Liver (tissue), 9 donors: ENCODE data around the gene STX1A. TPM values are rescaled to one million over a fixed set of nuclear protein-coding genes. Genes with fewer than 3 reads are reported as not detected.

Source experiments
- DNase-seq: peaks from one replicate; pipeline ENCODE4 v3.0.0-alpha.2; 2017; ENCODE audit warnings: low spot score
- H3K27ac ChIP-seq, 2 donors: one replicate each; pipeline ENCODE4 v1.7.0; 2013; ENCODE audit warnings: inconsistent platforms in 2 of 2, low read length in 2 of 2, control low read depth in 1 of 2, low read depth in 1 of 2, mild to moderate bottlenecking in 1 of 2
- H3K27me3 ChIP-seq, 4 donors: one replicate each; pipeline versions ENCODE4 v1.6.1 to v1.7.0; 2013; ENCODE audit warnings: low read length in 3 of 4, inconsistent platforms in 1 of 4, mild to moderate bottlenecking in 1 of 4, moderate library complexity in 1 of 4; ENCODE audit not compliant: control insufficient read depth in 4 of 4, insufficient read depth in 4 of 4
- H3K36me3 ChIP-seq, 4 donors: one replicate each; pipeline versions ENCODE4 v1.6.1 to v1.7.0; 2013; ENCODE audit warnings: low read length in 3 of 4, mild to moderate bottlenecking in 3 of 4, low read depth in 1 of 4, moderate library complexity in 1 of 4; ENCODE audit not compliant: control insufficient read depth in 4 of 4, insufficient read depth in 3 of 4
- H3K4me1 ChIP-seq, 4 donors: one replicate each; pipeline versions ENCODE4 v1.6.1 to v1.7.0; 2013; ENCODE audit warnings: low read length in 3 of 4, mild to moderate bottlenecking in 3 of 4, moderate library complexity in 1 of 4; ENCODE audit not compliant: control insufficient read depth in 4 of 4, insufficient read depth in 4 of 4
- H3K4me3 ChIP-seq, 3 donors: one replicate each; pipeline versions ENCODE4 v1.6.1 to v1.7.0; 2013; ENCODE audit warnings: low read length in 3 of 3, control low read depth in 1 of 3, low read depth in 1 of 3, mild to moderate bottlenecking in 1 of 3
- H3K9ac ChIP-seq, 2 donors: one replicate each; pipeline ENCODE4 v1.7.0; 2013; ENCODE audit warnings: low read length in 2 of 2, mild to moderate bottlenecking in 2 of 2, moderate library complexity in 2 of 2, control low read depth in 1 of 2, low read depth in 1 of 2
- H3K9me3 ChIP-seq, 4 donors: one replicate each; pipeline versions ENCODE4 v1.6.1 to v1.7.0; 2013; ENCODE audit warnings: low read length in 3 of 4; ENCODE audit not compliant: control insufficient read depth in 4 of 4
- CTCF ChIP-seq: fragments of 150-350 bp; IDR thresholded peaks from 2 replicates; pipeline ENCODE4 v1.5.1; 2017; ENCODE audit warnings: improper control_type of control experiment, low read depth, low read length; ENCODE audit not compliant: missing input control
- FOXA2 ChIP-seq: IDR thresholded peaks from 2 replicates; pipeline ENCODE4 v1.6.1; 2016; ENCODE audit warnings: antibody characterized with exemption
- GABPA ChIP-seq, 2 donors: IDR thresholded peaks in 1 of 2; conservative IDR thresholded peaks in 1 of 2; 2 replicates each; pipeline ENCODE4 v1.6.1; 2016; ENCODE audit warnings: antibody characterized with exemption in 2 of 2, mild to moderate bottlenecking in 1 of 2, moderate library complexity in 1 of 2
- HNF4A ChIP-seq, 2 donors: conservative IDR thresholded peaks; 2 replicates each; pipeline ENCODE4 v1.6.1; 2016; ENCODE audit warnings: antibody characterized with exemption in 2 of 2, mild to moderate bottlenecking in 2 of 2
- HNF4G ChIP-seq: IDR thresholded peaks from 2 replicates; pipeline ENCODE4 v1.6.1; 2016; ENCODE audit warnings: antibody characterized with exemption
- JUND ChIP-seq, 2 donors: IDR thresholded peaks; 2 replicates each; pipeline ENCODE4 v1.6.1; 2016; ENCODE audit warnings: antibody characterized with exemption in 2 of 2
- RAD21 ChIP-seq, 2 donors: IDR thresholded peaks; 2 replicates each; pipeline ENCODE4 v1.6.1; 2016; ENCODE audit warnings: antibody characterized with exemption in 2 of 2, mild to moderate bottlenecking in 2 of 2
- SP1 ChIP-seq: IDR thresholded peaks from 2 replicates; pipeline ENCODE4 v1.6.1; 2018; ENCODE audit warnings: antibody characterized with exemption, mild to moderate bottlenecking
- TAF1 ChIP-seq: conservative IDR thresholded peaks from 2 replicates; pipeline ENCODE4 v1.6.1; 2016; ENCODE audit warnings: antibody characterized with exemption, mild to moderate bottlenecking
- ZBTB33 ChIP-seq: IDR thresholded peaks from 2 replicates; pipeline ENCODE4 v1.6.1; 2016; ENCODE audit warnings: antibody characterized with exemption
- WGBS: extraction: QIAGEN DNeasy Blood & Tissue Kit; methylation state at CpG from one replicate; pipeline ENCODE4 v1.1.7; 2013; 5-methylcytosine and 5-hydroxymethylcytosine counted together
- polyA plus RNA-seq, 2 donors: library from polyadenylated mRNA; stranded (reverse) in 1 of 2; unstranded in 1 of 2; fragments of 200-250 nt in 1 of 2; fragments of >200 nt in 1 of 2; fragmentation: Nextera tagmentation in 1 of 2; extraction: Ambion mirVana in 1 of 2; gene quantifications; one replicate each; pipeline versions ENCODE4 v1.2.1 to v1.2.3, GENCODE V29; 2013 to 2015
- total RNA-seq, 2 donors: library from RNA; depleted of rRNA; stranded (reverse); fragments of >200 nt; gene quantifications; one replicate each; pipeline ENCODE4 v1.2.3, GENCODE V29; 2014
- TF ChIP-seq, protein P1 (sequence below): IDR thresholded peaks from 2 replicates; pipeline ENCODE4 v1.6.1; 2016; ENCODE audit warnings: antibody characterized with exemption, mild to moderate bottlenecking
- donor health status: healthy.
- donor health status: healthy.
- donor health status: healthy.
- donor health status: healthy.
- donor health status: healthy.

The STX1A gene
- total and polyA plus RNA-seq, 4 donors, result 0.49 to 1.9 (median 1.1) TPM

DNA sequence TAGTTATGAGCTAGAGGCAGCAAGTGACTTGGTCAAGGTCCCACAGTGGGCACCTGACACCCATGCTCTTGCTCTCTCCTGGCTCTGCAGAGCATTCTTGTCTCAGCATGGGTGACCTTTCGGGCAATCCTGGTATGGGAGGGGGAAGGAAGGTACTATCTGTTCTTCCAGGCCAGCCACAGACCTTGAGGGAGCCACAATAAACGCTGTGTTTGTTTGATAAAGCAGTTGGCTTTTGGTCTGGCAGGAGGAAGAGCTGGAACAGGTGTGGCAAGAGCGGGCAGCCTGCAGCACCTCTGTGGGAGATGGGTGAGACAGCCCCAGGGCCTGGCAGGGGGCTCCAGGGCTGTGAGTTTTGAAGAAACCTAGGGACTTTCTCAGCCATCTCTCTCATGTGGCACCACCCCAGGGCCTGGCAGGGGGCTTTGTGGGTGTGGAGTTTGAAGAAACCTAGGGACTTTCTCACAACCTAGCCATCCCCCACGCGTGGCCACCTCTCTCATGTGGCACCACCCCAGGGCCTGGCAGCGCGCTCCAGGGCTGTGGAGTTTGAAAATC is 39.2 kb upstream of the STX1A start:
- WGBS, result 74% methylated on average over 7 of the region's 7 CpGs
- no peak for DNase-seq
- TF ChIP-seq SP1 (peak; percentile 19), TAF1 (no peak)

DNA sequence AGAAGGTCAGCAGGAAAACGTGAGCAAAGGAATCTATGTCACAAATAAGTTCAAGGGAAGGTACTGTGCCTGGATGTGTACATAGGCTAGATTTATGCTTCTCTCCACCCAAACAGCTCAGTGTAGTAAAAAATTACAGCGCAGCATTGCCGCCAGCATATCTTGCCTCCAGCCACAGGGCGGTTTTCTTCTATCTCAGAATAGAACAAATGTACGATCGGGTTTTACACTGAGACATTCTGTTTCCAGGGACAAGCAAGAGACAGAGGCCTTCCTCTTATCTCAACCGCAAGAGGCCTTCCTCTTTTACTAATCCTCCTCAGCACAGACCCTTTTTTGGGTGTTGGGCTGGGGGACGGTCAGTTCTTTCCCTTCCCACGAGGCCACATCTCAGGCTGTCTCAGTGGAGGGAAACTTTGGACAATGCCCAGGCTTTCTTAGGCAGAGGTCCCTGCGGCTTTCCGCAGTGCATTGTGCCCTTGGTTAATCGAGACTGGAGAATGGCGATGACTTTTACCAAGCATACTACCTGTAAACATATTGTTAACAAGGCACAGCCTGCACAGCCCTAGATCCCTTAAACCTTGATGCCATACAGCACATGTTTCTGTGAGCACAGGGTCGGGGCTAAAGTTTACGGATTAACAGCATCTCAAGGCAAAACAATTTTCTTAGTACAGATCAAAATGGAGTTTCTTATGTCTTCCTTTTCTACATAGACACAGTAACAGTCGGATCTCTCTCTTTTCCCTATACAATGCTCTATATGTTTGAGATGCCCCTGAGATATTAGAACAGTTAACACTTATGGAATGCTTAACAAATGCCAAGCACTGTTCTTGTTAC is 30.7 kb upstream of the STX1A start:
- no peak for DNase-seq
- Histone ChIP-seq H3K27ac (no peak overlapping the region), H3K4me1 (no peaks in the 10 kb centered on the region), H3K36me3 (no peaks in the 10 kb centered on the region), H3K4me3 (no peak overlapping the region), H3K9ac (no peak overlapping the region), H3K9me3 (no peaks in the 10 kb centered on the region), H3K27me3 (no peaks in the 10 kb centered on the region)
- 80% methylated on average over 16 of the region's 16 CpGs for WGBS
- TF ChIP-seq SP1 (no peak), RAD21 (IDR thresholded peaks at IDR 0.05) (no peak)

More for the DNA sequence above, 39.2 kb upstream of the STX1A start:
- Histone ChIP-seq H3K9ac (no peak overlapping the region), H3K4me3 (no peak overlapping the region), H3K9me3 (no peaks in the 10 kb centered on the region), H3K36me3 (no peaks in the 10 kb centered on the region), H3K27me3 (no peaks in the 10 kb centered on the region), H3K4me1 (no peaks in the 10 kb centered on the region), H3K27ac (no peak overlapping the region)

- no peak overlapping the region for H3K27ac ChIP-seq
- 77% methylated on average over 4 of the region's 4 CpGs for WGBS
- no peak overlapping the region for H3K9ac ChIP-seq
- no peaks in the 10 kb centered on the region for H3K9me3 ChIP-seq
- peaks cover 0 to 18% (median 11%) of the 10 kb centered on the region in 4 donors for H3K4me1 ChIP-seq
- TF ChIP-seq, protein P1, sequence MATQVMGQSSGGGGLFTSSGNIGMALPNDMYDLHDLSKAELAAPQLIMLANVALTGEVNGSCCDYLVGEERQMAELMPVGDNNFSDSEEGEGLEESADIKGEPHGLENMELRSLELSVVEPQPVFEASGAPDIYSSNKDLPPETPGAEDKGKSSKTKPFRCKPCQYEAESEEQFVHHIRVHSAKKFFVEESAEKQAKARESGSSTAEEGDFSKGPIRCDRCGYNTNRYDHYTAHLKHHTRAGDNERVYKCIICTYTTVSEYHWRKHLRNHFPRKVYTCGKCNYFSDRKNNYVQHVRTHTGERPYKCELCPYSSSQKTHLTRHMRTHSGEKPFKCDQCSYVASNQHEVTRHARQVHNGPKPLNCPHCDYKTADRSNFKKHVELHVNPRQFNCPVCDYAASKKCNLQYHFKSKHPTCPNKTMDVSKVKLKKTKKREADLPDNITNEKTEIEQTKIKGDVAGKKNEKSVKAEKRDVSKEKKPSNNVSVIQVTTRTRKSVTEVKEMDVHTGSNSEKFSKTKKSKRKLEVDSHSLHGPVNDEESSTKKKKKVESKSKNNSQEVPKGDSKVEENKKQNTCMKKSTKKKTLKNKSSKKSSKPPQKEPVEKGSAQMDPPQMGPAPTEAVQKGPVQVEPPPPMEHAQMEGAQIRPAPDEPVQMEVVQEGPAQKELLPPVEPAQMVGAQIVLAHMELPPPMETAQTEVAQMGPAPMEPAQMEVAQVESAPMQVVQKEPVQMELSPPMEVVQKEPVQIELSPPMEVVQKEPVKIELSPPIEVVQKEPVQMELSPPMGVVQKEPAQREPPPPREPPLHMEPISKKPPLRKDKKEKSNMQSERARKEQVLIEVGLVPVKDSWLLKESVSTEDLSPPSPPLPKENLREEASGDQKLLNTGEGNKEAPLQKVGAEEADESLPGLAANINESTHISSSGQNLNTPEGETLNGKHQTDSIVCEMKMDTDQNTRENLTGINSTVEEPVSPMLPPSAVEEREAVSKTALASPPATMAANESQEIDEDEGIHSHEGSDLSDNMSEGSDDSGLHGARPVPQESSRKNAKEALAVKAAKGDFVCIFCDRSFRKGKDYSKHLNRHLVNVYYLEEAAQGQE, result no peak
- TF ChIP-seq JUND (IDR thresholded peaks at IDR 0.05) (no peak), FOXA2 (no peak), HNF4A (conservative IDR thresholded peaks at IDR 0.05) (no peak), GABPA (IDR thresholded peaks at IDR 0.05 in 1 of 2, conservative IDR thresholded peaks at IDR 0.05 in 1 of 2) (no peak), HNF4G (no peak), TAF1 (no peak), ZBTB33 (no peak), CTCF (no peak)
- no peak for DNase-seq
- no peaks in the 10 kb centered on the region for H3K27me3 ChIP-seq
- H3K4me3 ChIP-seq, result no peak overlapping the region
- no peaks in the 10 kb centered on the region for H3K36me3 ChIP-seq
Measured at GRCh38 chr7:73746378-73746777, 26.9 kb upstream of the STX1A start.
